Activated T-cell treated with anti-CD3 and anti-CD28 coated beads for 24 hours (primary cell): ENCODE data around the gene NSA2.

ENCODE experiments used
- DNase-seq: peaks from one replicate; pipeline ENCODE4 v3.0.0-alpha.2; 2020; ENCODE audit warnings: low read depth

Gene NSA2

GRCh38 chr5:74816875-74817274 is 49.8 kb downstream of the NSA2 start:
- no peak for DNase-seq

- DNase-seq, result no peak
These were observed 55.2 kb downstream of the NSA2 start for GRCh38 chr5:74822288-74822687.

GRCh38 chr5:74829413-74829812 is 62.4 kb downstream of the NSA2 start:
- DNase-seq, result no peak
